Vagina (tissue), 2 donors: ENCODE data around the gene RBBP5. TPM values are rescaled to one million over a fixed set of nuclear protein-coding genes. Genes with fewer than 3 reads are reported as not detected.

ENCODE experiments used
- DNase-seq, 2 donors: peaks; one replicate each; pipeline ENCODE4 v3.0.0-alpha.2; 2017; ENCODE audit errors: extremely low spot score in 2 of 2
- H3K27ac ChIP-seq: fragments of 200-600 bp; sonication (generic); one replicate; pipeline ENCODE4 v1.5.1; 2019
- H3K27me3 ChIP-seq: fragments of 200-600 bp; sonication (generic); one replicate; pipeline ENCODE4 v1.5.1; 2019
- H3K36me3 ChIP-seq, 2 donors: fragments of 200-600 bp; sonication (generic); one replicate each; pipeline ENCODE4 v1.5.1; 2017 to 2019
- H3K4me1 ChIP-seq: fragments of 200-600 bp; sonication (generic); one replicate; pipeline ENCODE4 v1.5.1; 2019
- H3K4me3 ChIP-seq, 2 donors: fragments of 200-600 bp; sonication (generic); 1 replicate in 1 of 2; 2 replicates in 1 of 2; pipeline ENCODE4 v1.5.1; 2016 to 2019
- H3K9me3 ChIP-seq: fragments of 200-600 bp; sonication (generic); one replicate; pipeline ENCODE4 v1.5.1; 2019
- POLR2A ChIP-seq, 2 donors: fragments of 450-650 bp; IDR thresholded peaks; one replicate each; pipeline ENCODE4 v1.6.1; 2017; ENCODE audit warnings: antibody characterized with exemption in 2 of 2, mild to moderate bottlenecking in 2 of 2, moderate library complexity in 2 of 2
- POLR2AphosphoS5 ChIP-seq, 2 donors: sonication (generic); formaldehyde crosslinking; IDR thresholded peaks; one replicate each; pipeline ENCODE4 v1.9.0; 2017; ENCODE audit warnings: antibody characterized with exemption in 2 of 2, mild to moderate bottlenecking in 2 of 2, low read depth in 1 of 2; ENCODE audit not compliant: insufficient read depth in 1 of 2
- intact Hi-C: fragments of 100-400 bp; cut with DNase I; formaldehyde crosslinking; loops from one replicate; pipeline ENCODE4 v1.15.1; 2023
- total RNA-seq: library from RNA; depleted of rRNA; stranded (reverse); fragments of >200 nt; gene quantifications from one replicate; pipeline ENCODE4 v1.2.3, GENCODE V29; 2016
- TF ChIP-seq, protein P1 (sequence below), 3 experiments: fragments of 450-650 bp in 2 of 3; fragments of 200-600 bp in 1 of 3; sonication (generic) in 1 of 3; IDR thresholded peaks; one replicate each; pipeline ENCODE4 v1.5.1; 2017 to 2019; ENCODE audit warnings: antibody characterized with exemption in 3 of 3, mild to moderate bottlenecking in 2 of 3, moderate library complexity in 2 of 3

Gene RBBP5
- total RNA-seq, 1 donor from 2014 or later = 11.3 TPM

DNA sequence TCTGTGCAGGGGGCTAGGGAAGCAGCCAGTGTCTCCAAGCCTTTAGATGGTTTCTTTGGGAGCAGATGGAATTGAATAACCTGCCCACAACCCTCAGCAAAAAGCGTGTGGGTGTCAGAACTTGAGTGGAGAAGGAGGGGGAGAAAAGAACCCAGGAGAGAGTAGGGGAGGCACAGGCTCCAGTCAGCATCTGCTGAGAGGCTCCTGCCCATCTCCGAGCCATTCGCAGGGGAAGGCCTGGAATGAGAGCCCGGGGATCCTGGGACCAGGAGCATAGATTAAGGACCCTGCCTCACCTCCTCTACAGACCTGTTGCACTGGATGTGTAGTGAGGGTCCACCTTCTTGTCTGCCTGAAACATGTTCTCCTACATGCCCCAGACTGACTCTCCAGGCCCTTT is 53.8 kb downstream of the RBBP5 start:
- intact Hi-C loops = no loop called here
- no peak for DNase-seq

DNA sequence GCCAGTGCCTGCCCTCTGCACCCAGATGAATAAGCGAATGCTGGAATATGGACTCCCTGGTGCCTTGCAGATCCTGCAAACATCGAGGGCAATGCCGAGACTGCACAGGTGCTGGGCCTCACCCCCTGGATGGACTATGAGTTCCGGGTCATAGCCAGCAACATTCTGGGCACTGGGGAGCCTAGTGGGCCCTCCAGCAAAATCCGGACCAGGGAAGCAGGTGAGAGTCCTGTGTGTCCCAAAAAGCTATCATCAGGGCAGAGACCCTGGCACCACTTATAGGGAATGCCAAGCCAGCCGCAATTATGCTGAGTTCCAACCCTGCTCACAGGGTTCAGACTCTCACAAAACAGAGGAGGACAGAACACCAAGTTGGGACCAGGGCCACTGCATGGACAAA is 54.7 kb downstream of the RBBP5 start:
- intact Hi-C loops = no loop called here
- Histone ChIP-seq H3K4me1 (peaks cover under 1% of the 10 kb centered on the region), H3K9me3 (no peaks in the 10 kb centered on the region), H3K4me3 (no peak overlapping the region), H3K27ac (no peak overlapping the region), H3K27me3 (no peaks in the 10 kb centered on the region), H3K36me3 (no peaks in the 10 kb centered on the region)
- DNase-seq = no peak
- TF ChIP-seq POLR2AphosphoS5 (IDR thresholded peaks at IDR 0.05; ENCODE audit: insufficient read depth in 1 of 2, low read depth in 1 of 2) (no peak), POLR2A (IDR thresholded peaks at IDR 0.05) (no peak)
- TF ChIP-seq, protein P1, sequence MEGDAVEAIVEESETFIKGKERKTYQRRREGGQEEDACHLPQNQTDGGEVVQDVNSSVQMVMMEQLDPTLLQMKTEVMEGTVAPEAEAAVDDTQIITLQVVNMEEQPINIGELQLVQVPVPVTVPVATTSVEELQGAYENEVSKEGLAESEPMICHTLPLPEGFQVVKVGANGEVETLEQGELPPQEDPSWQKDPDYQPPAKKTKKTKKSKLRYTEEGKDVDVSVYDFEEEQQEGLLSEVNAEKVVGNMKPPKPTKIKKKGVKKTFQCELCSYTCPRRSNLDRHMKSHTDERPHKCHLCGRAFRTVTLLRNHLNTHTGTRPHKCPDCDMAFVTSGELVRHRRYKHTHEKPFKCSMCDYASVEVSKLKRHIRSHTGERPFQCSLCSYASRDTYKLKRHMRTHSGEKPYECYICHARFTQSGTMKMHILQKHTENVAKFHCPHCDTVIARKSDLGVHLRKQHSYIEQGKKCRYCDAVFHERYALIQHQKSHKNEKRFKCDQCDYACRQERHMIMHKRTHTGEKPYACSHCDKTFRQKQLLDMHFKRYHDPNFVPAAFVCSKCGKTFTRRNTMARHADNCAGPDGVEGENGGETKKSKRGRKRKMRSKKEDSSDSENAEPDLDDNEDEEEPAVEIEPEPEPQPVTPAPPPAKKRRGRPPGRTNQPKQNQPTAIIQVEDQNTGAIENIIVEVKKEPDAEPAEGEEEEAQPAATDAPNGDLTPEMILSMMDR (IDR thresholded peaks at IDR 0.05) = no peak

More for the DNA sequence above, 53.8 kb downstream of the RBBP5 start:
- Histone ChIP-seq H3K27ac (no peak overlapping the region), H3K27me3 (no peaks in the 10 kb centered on the region), H3K4me3 (no peak overlapping the region), H3K4me1 (no peaks in the 10 kb centered on the region), H3K36me3 (no peaks in the 10 kb centered on the region), H3K9me3 (no peaks in the 10 kb centered on the region)
- TF ChIP-seq POLR2AphosphoS5 (IDR thresholded peaks at IDR 0.05; ENCODE audit: insufficient read depth in 1 of 2, low read depth in 1 of 2) (no peak), POLR2A (IDR thresholded peaks at IDR 0.05) (no peak)
- TF ChIP-seq, protein P1 (IDR thresholded peaks at IDR 0.05) = no peak

DNA sequence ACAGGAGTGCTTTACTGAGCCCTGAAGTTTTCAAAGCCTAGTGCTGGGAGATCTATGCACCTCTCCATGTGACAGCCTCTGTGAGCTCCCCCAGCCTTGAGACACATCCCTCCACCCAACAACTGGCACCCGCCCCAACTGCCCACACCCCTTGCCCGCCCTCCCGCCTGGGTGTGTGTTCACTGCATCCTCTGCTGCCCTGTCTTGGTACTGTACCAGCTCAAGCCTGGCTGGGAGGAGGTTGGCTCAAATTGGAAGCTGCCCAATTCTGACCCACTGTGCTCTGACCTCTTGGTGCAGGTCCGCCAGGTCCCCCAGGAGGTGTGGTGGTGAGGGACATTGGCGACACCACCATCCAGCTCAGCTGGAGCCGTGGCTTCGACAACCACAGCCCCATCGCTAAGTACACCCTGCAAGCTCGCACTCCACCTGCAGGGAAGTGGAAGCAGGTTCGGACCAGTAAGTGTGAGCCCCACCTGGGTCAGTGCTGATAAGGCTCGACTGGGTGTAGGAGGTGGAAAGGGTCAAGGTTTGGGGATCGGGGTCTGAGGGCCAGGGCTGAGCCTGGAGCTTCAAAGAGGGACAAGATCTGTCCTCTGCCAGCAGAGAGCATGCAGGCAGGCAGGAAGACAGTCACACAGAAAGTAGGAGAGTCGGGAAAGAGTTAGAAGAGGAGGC is 55.5 kb downstream of the RBBP5 start:
- Histone ChIP-seq H3K9me3 (no peaks in the 10 kb centered on the region), H3K4me1 (peaks cover 8% of the 10 kb centered on the region), H3K4me3 (no peak overlapping the region), H3K36me3 (no peaks in the 10 kb centered on the region), H3K27me3 (no peaks in the 10 kb centered on the region), H3K27ac (no peak overlapping the region)
- TF ChIP-seq POLR2AphosphoS5 (IDR thresholded peaks at IDR 0.05; ENCODE audit: insufficient read depth in 1 of 2, low read depth in 1 of 2) = no peak
- TF ChIP-seq, protein P1 (IDR thresholded peaks at IDR 0.05) = no peak
- no peak for TF ChIP-seq POLR2A (IDR thresholded peaks at IDR 0.05)
- no peak for DNase-seq
- intact Hi-C loops = no loop called here

DNA sequence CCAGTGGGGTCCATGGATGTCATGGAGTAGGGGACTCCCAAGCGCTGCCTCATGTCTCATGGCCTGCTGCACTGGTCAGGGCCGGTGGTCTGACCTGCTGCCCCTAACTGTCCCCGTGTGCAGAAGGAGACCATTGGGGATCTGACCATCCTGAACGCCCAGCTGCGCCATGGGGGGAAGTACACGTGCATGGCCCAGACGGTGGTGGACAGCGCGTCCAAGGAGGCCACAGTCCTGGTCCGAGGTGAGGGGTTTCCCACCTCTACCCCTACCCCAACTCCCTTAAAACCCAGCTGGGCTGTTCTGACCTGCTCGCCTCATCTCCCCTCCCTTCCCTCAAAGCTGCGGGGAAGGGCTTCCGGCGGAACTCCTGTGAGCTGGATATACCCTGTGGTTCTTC is 56.1 kb downstream of the RBBP5 start:
- Histone ChIP-seq H3K9me3 (no peaks in the 10 kb centered on the region), H3K4me1 (peaks cover 8% of the 10 kb centered on the region), H3K27ac (no peak overlapping the region), H3K27me3 (no peaks in the 10 kb centered on the region), H3K36me3 (no peaks in the 10 kb centered on the region), H3K4me3 (no peak overlapping the region)
- intact Hi-C loops = no loop called here
- DNase-seq = no peak
- TF ChIP-seq POLR2A (IDR thresholded peaks at IDR 0.05) = no peak
- no peak for TF ChIP-seq POLR2AphosphoS5 (IDR thresholded peaks at IDR 0.05; ENCODE audit: insufficient read depth in 1 of 2, low read depth in 1 of 2)
- TF ChIP-seq, protein P1 (IDR thresholded peaks at IDR 0.05) = no peak

DNA sequence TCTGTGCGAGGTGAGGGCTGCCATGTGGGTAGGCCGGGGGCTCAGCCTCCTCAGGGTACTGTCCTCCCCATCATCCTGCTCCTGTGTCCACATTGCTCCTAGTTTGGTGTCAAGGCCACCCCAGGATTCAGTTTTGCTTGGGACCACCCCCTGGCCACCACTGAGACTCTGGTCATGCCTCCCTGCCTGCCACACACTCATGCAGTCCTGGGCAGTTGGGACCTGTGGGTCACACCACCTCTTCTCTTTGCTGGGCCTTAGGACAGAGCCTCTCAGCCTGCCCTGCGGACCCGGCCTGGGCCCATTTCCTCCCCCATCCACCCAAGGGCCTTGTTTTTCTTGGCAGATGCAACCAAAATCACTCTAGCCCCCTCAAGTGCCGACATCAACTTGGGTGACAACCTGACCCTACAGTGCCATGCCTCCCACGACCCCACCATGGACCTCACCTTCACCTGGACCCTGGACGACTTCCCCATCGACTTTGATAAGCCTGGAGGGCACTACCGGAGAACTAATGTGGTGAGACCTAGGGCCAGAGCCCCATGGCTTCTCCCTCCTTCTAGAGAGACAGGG is 56.9 kb downstream of the RBBP5 start:
- Histone ChIP-seq H3K27me3 (no peaks in the 10 kb centered on the region), H3K27ac (no peak overlapping the region), H3K4me3 (no peak overlapping the region), H3K9me3 (no peaks in the 10 kb centered on the region), H3K36me3 (no peaks in the 10 kb centered on the region), H3K4me1 (peaks cover 8% of the 10 kb centered on the region)
- intact Hi-C loops = loop anchor here (5.0 kb wide), 1 partner anchor 78 kb away; no protein-coding TSS in a partner anchor
- TF ChIP-seq POLR2AphosphoS5 (IDR thresholded peaks at IDR 0.05; ENCODE audit: insufficient read depth in 1 of 2, low read depth in 1 of 2) (no peak), POLR2A (IDR thresholded peaks at IDR 0.05) (no peak)
- TF ChIP-seq, protein P1 (IDR thresholded peaks at IDR 0.05) = no peak
- DNase-seq = no peak
